Measurements from ENCODE around the gene OLIG2. TPM values are rescaled to one million over a fixed set of nuclear protein-coding genes. Genes with fewer than 3 reads are reported as not detected.

The OLIG2 gene
- total RNA-seq, 1 experiment from 2014 or later, result not detected

DNA sequence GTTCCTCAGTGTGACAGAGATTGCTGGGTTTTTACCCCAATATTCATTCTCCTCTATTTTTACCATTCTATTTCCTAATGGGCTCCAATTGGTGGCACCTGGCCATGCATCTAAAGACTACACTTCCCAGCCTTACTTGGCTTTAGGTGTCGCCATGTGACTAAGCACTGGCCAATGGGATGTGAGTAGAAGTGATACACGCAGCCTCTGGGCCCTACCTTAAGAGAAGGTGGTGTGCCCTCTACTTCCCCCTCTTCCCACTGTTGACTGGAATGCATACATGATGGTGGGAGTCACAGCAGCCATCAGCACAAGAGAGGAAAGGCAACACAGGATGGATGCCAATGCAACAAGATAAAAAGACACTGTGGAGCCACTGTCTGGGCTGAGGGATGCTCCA lies 11.4 kb upstream of the OLIG2 start:
- Histone ChIP-seq H3K9ac (ENCODE audit: low read length) (no peak overlapping the region), H3K79me2 (ENCODE audit: insufficient read depth, low read length) (no peaks in the 10 kb centered on the region), H3K9me3 (ENCODE audit: control insufficient read depth in 1 of 2, insufficient read depth in 1 of 2, low read depth in 1 of 2, low read length in 2 of 2) (no peaks in the 10 kb centered on the region), H3K4me2 (ENCODE audit: low read length) (no peak overlapping the region), H3K9me2 (ENCODE audit: insufficient read depth) (no peaks in the 10 kb centered on the region), H4K20me1 (ENCODE audit: insufficient read depth) (no peaks in the 10 kb centered on the region), H3K4me1 (ENCODE audit: control insufficient read depth in 1 of 2, insufficient read depth in 2 of 2, low read length in 2 of 2) (peaks cover 0 to 7% of the 10 kb centered on the region in 2 experiments; a peak in 2 of 4 replicates), H3K27me3 (ENCODE audit: insufficient read depth, low read length) (no peaks in the 10 kb centered on the region; the same call in 1 of the 2 replicates), H3K36me3 (ENCODE audit: control insufficient read depth in 1 of 2, insufficient read depth in 2 of 2, low read length in 2 of 2) (no peaks in the 10 kb centered on the region), H3K4me3 (replicated peaks in 1 of 2; ENCODE audit: low read depth in 1 of 2, low read length in 2 of 2) (no peak overlapping the region), H3K27ac (ENCODE audit: low read depth, low read length) (no peak overlapping the region), H2AFZ (ENCODE audit: low read depth, low read length, poor library complexity, severe bottlenecking) (no peak overlapping the region)
- ATAC-seq, result no peak
- ChIA-PET POLR2A (no interaction called here), CTCF (no interaction called here), RAD21 (ENCODE audit: low non-redundant PET in 1 of 2, low total read pairs in 2 of 2, uncharacterized antibody in 2 of 2, unreplicated experiment in 2 of 2) (no interaction called here)
- intact Hi-C loops (cut with micrococcal nuclease), result no loop called here
- DNase-seq (ENCODE audit: low read depth, low spot score), result peak; percentile 3
- BruUV-seq (replicated peaks), result no TSS peak
- TF ChIP-seq, protein P1, sequence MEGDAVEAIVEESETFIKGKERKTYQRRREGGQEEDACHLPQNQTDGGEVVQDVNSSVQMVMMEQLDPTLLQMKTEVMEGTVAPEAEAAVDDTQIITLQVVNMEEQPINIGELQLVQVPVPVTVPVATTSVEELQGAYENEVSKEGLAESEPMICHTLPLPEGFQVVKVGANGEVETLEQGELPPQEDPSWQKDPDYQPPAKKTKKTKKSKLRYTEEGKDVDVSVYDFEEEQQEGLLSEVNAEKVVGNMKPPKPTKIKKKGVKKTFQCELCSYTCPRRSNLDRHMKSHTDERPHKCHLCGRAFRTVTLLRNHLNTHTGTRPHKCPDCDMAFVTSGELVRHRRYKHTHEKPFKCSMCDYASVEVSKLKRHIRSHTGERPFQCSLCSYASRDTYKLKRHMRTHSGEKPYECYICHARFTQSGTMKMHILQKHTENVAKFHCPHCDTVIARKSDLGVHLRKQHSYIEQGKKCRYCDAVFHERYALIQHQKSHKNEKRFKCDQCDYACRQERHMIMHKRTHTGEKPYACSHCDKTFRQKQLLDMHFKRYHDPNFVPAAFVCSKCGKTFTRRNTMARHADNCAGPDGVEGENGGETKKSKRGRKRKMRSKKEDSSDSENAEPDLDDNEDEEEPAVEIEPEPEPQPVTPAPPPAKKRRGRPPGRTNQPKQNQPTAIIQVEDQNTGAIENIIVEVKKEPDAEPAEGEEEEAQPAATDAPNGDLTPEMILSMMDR (IDR thresholded peaks at IDR 0.05 in 2 of 3, conservative IDR thresholded peaks at IDR 0.05 in 1 of 3; ENCODE audit: borderline replicate concordance in 1 of 3, insufficient read depth in 1 of 3, low read depth in 2 of 3, low read length in 2 of 3), result no peak

DNA sequence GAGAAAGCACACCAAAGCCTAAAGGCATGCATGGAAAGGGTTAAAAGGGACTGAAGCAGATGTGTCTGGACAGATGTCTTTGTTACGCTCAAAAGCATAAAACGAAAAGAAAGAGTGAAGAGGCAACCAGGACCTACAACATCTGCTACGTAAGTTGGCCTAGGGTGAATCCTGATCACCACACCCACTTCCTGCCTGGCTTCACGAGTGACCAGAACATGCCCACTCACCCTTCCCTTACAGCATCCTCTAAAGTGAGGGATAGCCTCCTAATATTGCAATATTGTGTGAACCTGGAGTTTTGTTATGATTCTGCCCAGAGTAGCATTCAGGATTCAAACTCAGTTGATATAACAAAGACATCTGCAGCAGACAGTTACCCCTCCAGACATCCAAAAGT lies 10.6 kb upstream of the OLIG2 start:
- no peak for ATAC-seq
- Histone ChIP-seq H3K27me3 (ENCODE audit: insufficient read depth, low read length) (no peaks in the 10 kb centered on the region; the same call in 1 of the 2 replicates), H2AFZ (ENCODE audit: low read depth, low read length, poor library complexity, severe bottlenecking) (no peak overlapping the region), H3K4me3 (replicated peaks in 1 of 2; ENCODE audit: low read depth in 1 of 2, low read length in 2 of 2) (no peak overlapping the region), H3K9ac (ENCODE audit: low read length) (no peak overlapping the region), H3K9me2 (ENCODE audit: insufficient read depth) (no peaks in the 10 kb centered on the region), H3K9me3 (ENCODE audit: control insufficient read depth in 1 of 2, insufficient read depth in 1 of 2, low read depth in 1 of 2, low read length in 2 of 2) (no peaks in the 10 kb centered on the region), H3K27ac (ENCODE audit: low read depth, low read length) (no peak overlapping the region), H3K4me1 (ENCODE audit: control insufficient read depth in 1 of 2, insufficient read depth in 2 of 2, low read length in 2 of 2) (peaks cover 0 to 7% of the 10 kb centered on the region in 2 experiments; a peak in 2 of 4 replicates), H3K36me3 (ENCODE audit: control insufficient read depth in 1 of 2, insufficient read depth in 2 of 2, low read length in 2 of 2) (no peaks in the 10 kb centered on the region), H3K79me2 (ENCODE audit: insufficient read depth, low read length) (no peaks in the 10 kb centered on the region), H4K20me1 (ENCODE audit: insufficient read depth) (no peaks in the 10 kb centered on the region), H3K4me2 (ENCODE audit: low read length) (no peak overlapping the region)
- TF ChIP-seq ZFX (IDR thresholded peaks at IDR 0.05) (no peak), ELF1 (IDR thresholded peaks at IDR 0.05; ENCODE audit: borderline replicate concordance, low read depth) (no peak), EZH2phosphoT487 (IDR thresholded peaks at IDR 0.05; ENCODE audit: borderline replicate concordance) (no peak), POLR2A (IDR thresholded peaks at IDR 0.05; ENCODE audit: borderline replicate concordance, extremely low read depth, insufficient read depth, insufficient read length) (no peak), ZNF274 (IDR thresholded peaks at IDR 0.05; ENCODE audit: low read depth, low read length) (no peak), CBX3 (IDR thresholded peaks at IDR 0.05; ENCODE audit: low read depth) (no peak), POLR2AphosphoS5 (IDR thresholded peaks at IDR 0.05; ENCODE audit: low read depth, low read length) (no peak), SP1 (IDR thresholded peaks at IDR 0.05; ENCODE audit: low read depth) (no peak), JUND (IDR thresholded peaks at IDR 0.05) (no peak), EGR1 (IDR thresholded peaks at IDR 0.05; ENCODE audit: low read depth) (no peak)
- TF ChIP-seq, protein P2, sequence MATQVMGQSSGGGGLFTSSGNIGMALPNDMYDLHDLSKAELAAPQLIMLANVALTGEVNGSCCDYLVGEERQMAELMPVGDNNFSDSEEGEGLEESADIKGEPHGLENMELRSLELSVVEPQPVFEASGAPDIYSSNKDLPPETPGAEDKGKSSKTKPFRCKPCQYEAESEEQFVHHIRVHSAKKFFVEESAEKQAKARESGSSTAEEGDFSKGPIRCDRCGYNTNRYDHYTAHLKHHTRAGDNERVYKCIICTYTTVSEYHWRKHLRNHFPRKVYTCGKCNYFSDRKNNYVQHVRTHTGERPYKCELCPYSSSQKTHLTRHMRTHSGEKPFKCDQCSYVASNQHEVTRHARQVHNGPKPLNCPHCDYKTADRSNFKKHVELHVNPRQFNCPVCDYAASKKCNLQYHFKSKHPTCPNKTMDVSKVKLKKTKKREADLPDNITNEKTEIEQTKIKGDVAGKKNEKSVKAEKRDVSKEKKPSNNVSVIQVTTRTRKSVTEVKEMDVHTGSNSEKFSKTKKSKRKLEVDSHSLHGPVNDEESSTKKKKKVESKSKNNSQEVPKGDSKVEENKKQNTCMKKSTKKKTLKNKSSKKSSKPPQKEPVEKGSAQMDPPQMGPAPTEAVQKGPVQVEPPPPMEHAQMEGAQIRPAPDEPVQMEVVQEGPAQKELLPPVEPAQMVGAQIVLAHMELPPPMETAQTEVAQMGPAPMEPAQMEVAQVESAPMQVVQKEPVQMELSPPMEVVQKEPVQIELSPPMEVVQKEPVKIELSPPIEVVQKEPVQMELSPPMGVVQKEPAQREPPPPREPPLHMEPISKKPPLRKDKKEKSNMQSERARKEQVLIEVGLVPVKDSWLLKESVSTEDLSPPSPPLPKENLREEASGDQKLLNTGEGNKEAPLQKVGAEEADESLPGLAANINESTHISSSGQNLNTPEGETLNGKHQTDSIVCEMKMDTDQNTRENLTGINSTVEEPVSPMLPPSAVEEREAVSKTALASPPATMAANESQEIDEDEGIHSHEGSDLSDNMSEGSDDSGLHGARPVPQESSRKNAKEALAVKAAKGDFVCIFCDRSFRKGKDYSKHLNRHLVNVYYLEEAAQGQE (IDR thresholded peaks at IDR 0.05; ENCODE audit: low read depth), result no peak
- intact Hi-C loops (cut with micrococcal nuclease), result no loop called here
- DNase-seq (ENCODE audit: low read depth, low spot score), result no peak
- no TSS peak for BruUV-seq (replicated peaks)
- ChIA-PET POLR2A (no interaction called here), CTCF (no interaction called here), RAD21 (ENCODE audit: low non-redundant PET in 1 of 2, low total read pairs in 2 of 2, uncharacterized antibody in 2 of 2, unreplicated experiment in 2 of 2) (no interaction called here)
